ENCODE measurements around the gene TOMM22. TPM values are rescaled to one million over a fixed set of nuclear protein-coding genes. Genes with fewer than 3 reads are reported as not detected.

The TOMM22 gene
- total RNA-seq, 2 donors from 2014 or later: 109 to 153 TPM

- Mint-ChIP-seq H3K27ac (no peak overlapping the region), H3K4me3 (no peak overlapping the region), H3K36me3 (peaks cover 13% of the 10 kb centered on the region), H3K4me1 (ENCODE audit: low read depth in 2 of 2) (peaks cover 9 to 13% of the 10 kb centered on the region in 2 donors), H3K9me3 (no peaks in the 10 kb centered on the region), H3K27me3 (no peaks in the 10 kb centered on the region)
- ATAC-seq: no peak
- no peak for DNase-seq (ENCODE audit: low spot score)
These were observed 46.0 kb downstream of the TOMM22 start for GRCh38 chr22:38727530-38728451.

- Mint-ChIP-seq H3K27me3 (no peaks in the 10 kb centered on the region), H3K27ac (no peak overlapping the region), H3K9me3 (no peaks in the 10 kb centered on the region), H3K4me3 (no peak overlapping the region), H3K4me1 (ENCODE audit: low read depth in 2 of 2) (peaks cover 13% of the 10 kb centered on the region in 2 donors), H3K36me3 (peaks cover 13% of the 10 kb centered on the region)
- ATAC-seq (no peak), DNase-seq (ENCODE audit: low spot score) (no peak)
These were observed 47.4 kb downstream of the TOMM22 start for GRCh38 chr22:38728871-38729796.

- Mint-ChIP-seq H3K9me3 (no peaks in the 10 kb centered on the region), H3K4me3 (no peak overlapping the region), H3K27ac (no peak overlapping the region), H3K36me3 (peaks cover 13% of the 10 kb centered on the region), H3K27me3 (no peaks in the 10 kb centered on the region), H3K4me1 (ENCODE audit: low read depth in 2 of 2) (peaks cover 11 to 16% of the 10 kb centered on the region in 2 donors)
- no peak for DNase-seq (ENCODE audit: low spot score)
- ATAC-seq: no peak
These were observed 48.2 kb downstream of the TOMM22 start for GRCh38 chr22:38729946-38730345.

- DNase-seq (ENCODE audit: low spot score) (no peak), ATAC-seq (no peak)
- Mint-ChIP-seq H3K27ac (no peak overlapping the region), H3K27me3 (no peaks in the 10 kb centered on the region), H3K4me3 (no peak overlapping the region), H3K4me1 (ENCODE audit: low read depth in 2 of 2) (peaks cover 7 to 15% of the 10 kb centered on the region in 2 donors), H3K36me3 (peaks cover 8% of the 10 kb centered on the region), H3K9me3 (no peaks in the 10 kb centered on the region)
These were observed 48.7 kb downstream of the TOMM22 start for GRCh38 chr22:38730411-38730871.

GRCh38 chr22:38731703-38732161 is 50.0 kb downstream of the TOMM22 start:
- Mint-ChIP-seq H3K36me3 (peaks cover 7% of the 10 kb centered on the region), H3K4me1 (ENCODE audit: low read depth in 2 of 2) (peaks cover 7 to 23% of the 10 kb centered on the region in 2 donors), H3K27me3 (no peaks in the 10 kb centered on the region), H3K9me3 (no peaks in the 10 kb centered on the region), H3K27ac (peak overlapping the region; percentile 41 to 53), H3K4me3 (no peak overlapping the region)
- ATAC-seq (no peak), DNase-seq (ENCODE audit: low spot score) (no peak)

- peaks cover 9 to 29% of the 10 kb centered on the region in 2 donors for H3K4me1 Mint-ChIP-seq (ENCODE audit: low read depth in 2 of 2)
- ATAC-seq: no peak
- H3K36me3 Mint-ChIP-seq: peaks cover 13% of the 10 kb centered on the region
- no peak overlapping the region for H3K4me3 Mint-ChIP-seq
- DNase-seq (ENCODE audit: low spot score): no peak
- no peaks in the 10 kb centered on the region for H3K9me3 Mint-ChIP-seq
- peak overlapping the region; percentile 41 to 53 for H3K27ac Mint-ChIP-seq
- H3K27me3 Mint-ChIP-seq: no peaks in the 10 kb centered on the region
These were observed 50.6 kb downstream of the TOMM22 start for GRCh38 chr22:38732251-38732815.

- H3K27me3 Mint-ChIP-seq: no peaks in the 10 kb centered on the region
- H3K36me3 Mint-ChIP-seq: peaks cover 13% of the 10 kb centered on the region
- H3K4me1 Mint-ChIP-seq (ENCODE audit: low read depth in 2 of 2): peaks cover 16 to 38% of the 10 kb centered on the region in 2 donors
- DNase-seq (ENCODE audit: low spot score) (no peak), ATAC-seq (peak; percentile 56 to 59)
- H3K27ac Mint-ChIP-seq: peak overlapping the region; percentile 35 to 85
- no peak overlapping the region for H3K4me3 Mint-ChIP-seq
- no peaks in the 10 kb centered on the region for H3K9me3 Mint-ChIP-seq
These were observed 51.6 kb downstream of the TOMM22 start for GRCh38 chr22:38733329-38733723.

GRCh38 chr22:38733724-38734381 is 52.1 kb downstream of the TOMM22 start:
- ATAC-seq (peak in 1 of 2 donors; percentile 8), DNase-seq (ENCODE audit: low spot score) (no peak)
- peaks cover 16 to 39% of the 10 kb centered on the region in 2 donors for H3K4me1 Mint-ChIP-seq (ENCODE audit: low read depth in 2 of 2)
- H3K36me3 Mint-ChIP-seq: peaks cover 13% of the 10 kb centered on the region
- H3K27me3 Mint-ChIP-seq: no peaks in the 10 kb centered on the region
- no peaks in the 10 kb centered on the region for H3K9me3 Mint-ChIP-seq
- no peak overlapping the region for H3K4me3 Mint-ChIP-seq
- peak overlapping the region; percentile 74 to 85 for H3K27ac Mint-ChIP-seq

GRCh38 chr22:38734421-38735100 is 52.8 kb downstream of the TOMM22 start:
- ATAC-seq (no peak), DNase-seq (ENCODE audit: low spot score) (no peak)
- Mint-ChIP-seq H3K4me3 (no peak overlapping the region), H3K27ac (peak overlapping the region; percentile 74 to 85), H3K27me3 (no peaks in the 10 kb centered on the region), H3K4me1 (ENCODE audit: low read depth in 2 of 2) (peaks cover 16 to 39% of the 10 kb centered on the region in 2 donors), H3K36me3 (peaks cover 13% of the 10 kb centered on the region), H3K9me3 (no peaks in the 10 kb centered on the region)

Other genes starting within 250 kb of the TOMM22 start
- gene KCNJ4, start 226.8 kb upstream of the TOMM22 start, total RNA-seq: not detected
- under 1 TPM; 0.26 to 0.92 TPM for gene KDELR3, start 213.9 kb upstream of the TOMM22 start, total RNA-seq
- 100 to 1,000 TPM; 368 to 422 TPM for gene DDX17, start 175.6 kb upstream of the TOMM22 start, total RNA-seq
- 10 to 100 TPM in 1 of 2 donors, 1 to 10 TPM in 1; 4.6 to 11.5 TPM for gene DMC1, start 111.8 kb upstream of the TOMM22 start, total RNA-seq
- gene FAM227A, start 25.6 kb upstream of the TOMM22 start, total RNA-seq: under 1 TPM in 1 of 2 donors, not detected in 1; 0.59 TPM
- gene CBY1, start 25.3 kb upstream of the TOMM22 start, total RNA-seq: 10 to 100 TPM in 1 of 2 donors, 1 to 10 TPM in 1; 8.7 to 12.4 TPM
- 10 to 100 TPM; 53.6 to 62.3 TPM for gene JOSD1, start 19.0 kb downstream of the TOMM22 start, total RNA-seq
- 100 to 1,000 TPM; 135 to 192 TPM for gene GTPBP1, start 24.0 kb downstream of the TOMM22 start, total RNA-seq
- 100 to 1,000 TPM; 203 to 215 TPM for gene SUN2, start 74.0 kb downstream of the TOMM22 start, total RNA-seq
- gene DNAL4, start 112.2 kb downstream of the TOMM22 start, total RNA-seq: 10 to 100 TPM in 1 of 2 donors, 1 to 10 TPM in 1; 9.0 to 11.0 TPM
- gene NPTXR, start 162.1 kb downstream of the TOMM22 start, total RNA-seq: 1 to 10 TPM; 1.3 to 1.5 TPM
- 100 to 1,000 TPM in 1 of 2 donors, 10 to 100 TPM in 1; 95.2 to 137 TPM for gene CBX6, start 190.3 kb downstream of the TOMM22 start, total RNA-seq